ENCODE results near the gene WAS.
"Not testable (repeated sequence)": the region's sequence is repeated elsewhere in the genome, so short reads cannot be mapped to it uniquely, and the experiment has no call there.

Gene WAS

GRCh38 chrX:48685416-48685815, 1.8 kb downstream of the WAS start:
- ChIA-PET CTCF (no interaction called here), POLR2A (interaction anchor here (1.1 kb wide), 1 partner anchor 9 kb away, joined by 5 read pairs; no protein-coding TSS in a partner anchor)
- no peak for DNase-seq (ENCODE audit: extremely low spot score)
- TF ChIP-seq FOXM1 (IDR thresholded peaks at IDR 0.05; ENCODE audit: borderline replicate concordance) (no peak), PKNOX1 (IDR thresholded peaks at IDR 0.05) (no peak), HDGF (IDR thresholded peaks at IDR 0.05; ENCODE audit: borderline replicate concordance) (no peak), LEF1 (IDR thresholded peaks at IDR 0.05; ENCODE audit: borderline replicate concordance) (no peak), FOXK2 (IDR thresholded peaks at IDR 0.05) (no peak), NFRKB (IDR thresholded peaks at IDR 0.05) (no peak), TARDBP (IDR thresholded peaks at IDR 0.05) (no peak), ZNF384 (IDR thresholded peaks at IDR 0.05) (no peak), L3MBTL2 (conservative IDR thresholded peaks at IDR 0.05) (no peak), CTBP1 (IDR thresholded peaks at IDR 0.05; ENCODE audit: borderline replicate concordance) (no peak), ELF4 (IDR thresholded peaks at IDR 0.05) (no peak), SUZ12 (IDR thresholded peaks at IDR 0.05) (no peak), BHLHE40 (IDR thresholded peaks at IDR 0.05; ENCODE audit: borderline replicate concordance) (no peak), SP1 (IDR thresholded peaks at IDR 0.05) (no peak), ARNT (IDR thresholded peaks at IDR 0.05) (no peak), FOXA1 (IDR thresholded peaks at IDR 0.05) (no peak)

- CTCF ChIA-PET, result no interaction called here
- no peak for DNase-seq (ENCODE audit: extremely low spot score)
- no peak for TF ChIP-seq HDGF (IDR thresholded peaks at IDR 0.05; ENCODE audit: borderline replicate concordance)
- TF ChIP-seq SUZ12 (IDR thresholded peaks at IDR 0.05), result no peak
- no peak for TF ChIP-seq FOXA1 (IDR thresholded peaks at IDR 0.05)
- no peak for TF ChIP-seq ELF4 (IDR thresholded peaks at IDR 0.05)
- no peak for TF ChIP-seq BHLHE40 (IDR thresholded peaks at IDR 0.05; ENCODE audit: borderline replicate concordance)
- TF ChIP-seq SP1 (IDR thresholded peaks at IDR 0.05), result no peak
- POLR2A ChIA-PET, result interaction anchor here (0.6 to 1.9 kb wide), 4 partner anchors 8 to 391 kb away, joined by 3 to 7 read pairs (median 3); partner anchors contain the start of genes SUV39H1 and WDR45
Measured at GRCh38 chrX:48688531-48689150, 5.0 kb downstream of the WAS start.

- CTCF ChIA-PET, result no interaction called here
- no peak for DNase-seq (ENCODE audit: extremely low spot score)
- no peak for TF ChIP-seq ZNF384 (IDR thresholded peaks at IDR 0.05)
- no peak for TF ChIP-seq BHLHE40 (IDR thresholded peaks at IDR 0.05; ENCODE audit: borderline replicate concordance)
- TF ChIP-seq FOXM1 (IDR thresholded peaks at IDR 0.05; ENCODE audit: borderline replicate concordance), result no peak
- TF ChIP-seq HDGF (IDR thresholded peaks at IDR 0.05; ENCODE audit: borderline replicate concordance), result no peak
- TF ChIP-seq NFRKB (IDR thresholded peaks at IDR 0.05), result no peak
- TF ChIP-seq SUZ12 (IDR thresholded peaks at IDR 0.05), result no peak
- TF ChIP-seq FOXK2 (IDR thresholded peaks at IDR 0.05), result no peak
- no peak for TF ChIP-seq ARNT (IDR thresholded peaks at IDR 0.05)
- TF ChIP-seq L3MBTL2 (conservative IDR thresholded peaks at IDR 0.05), result no peak
- no peak for TF ChIP-seq LEF1 (IDR thresholded peaks at IDR 0.05; ENCODE audit: borderline replicate concordance)
- no peak for TF ChIP-seq ELF4 (IDR thresholded peaks at IDR 0.05)
- POLR2A ChIA-PET, result interaction anchor here (0.6 to 1.9 kb wide), 2 partner anchors 14 to 48 kb away, joined by 3 to 7 read pairs; no protein-coding TSS in a partner anchor
Measured at GRCh38 chrX:48689208-48689920, 5.8 kb downstream of the WAS start.

GRCh38 chrX:48691746-48692145, 8.1 kb downstream of the WAS start:
- DNase-seq (ENCODE audit: extremely low spot score); POLR2A ChIA-PET; CTCF ChIA-PET: not testable (repeated sequence)

GRCh38 chrX:48694776-48695533, 11.4 kb downstream of the WAS start:
- no peak for DNase-seq (ENCODE audit: extremely low spot score)
- POLR2A ChIA-PET, result interaction anchor here (0.9 to 4.5 kb wide), 4 partner anchors 11 to 139 kb away, joined by 3 to 22 read pairs (median 4); no protein-coding TSS in a partner anchor
- CTCF ChIA-PET, result no interaction called here
- no peak for TF ChIP-seq BHLHE40 (IDR thresholded peaks at IDR 0.05; ENCODE audit: borderline replicate concordance)
- no peak for TF ChIP-seq ARNT (IDR thresholded peaks at IDR 0.05)
- TF ChIP-seq FOXK2 (IDR thresholded peaks at IDR 0.05), result no peak
- no peak for TF ChIP-seq NFRKB (IDR thresholded peaks at IDR 0.05)
- no peak for TF ChIP-seq L3MBTL2 (conservative IDR thresholded peaks at IDR 0.05)
- no peak for TF ChIP-seq LEF1 (IDR thresholded peaks at IDR 0.05; ENCODE audit: borderline replicate concordance)
- no peak for TF ChIP-seq TARDBP (IDR thresholded peaks at IDR 0.05)
- no peak for TF ChIP-seq ZNF384 (IDR thresholded peaks at IDR 0.05)
- TF ChIP-seq SUZ12 (IDR thresholded peaks at IDR 0.05), result no peak
- TF ChIP-seq FOXM1 (IDR thresholded peaks at IDR 0.05; ENCODE audit: borderline replicate concordance), result no peak
- TF ChIP-seq HDGF (IDR thresholded peaks at IDR 0.05; ENCODE audit: borderline replicate concordance), result no peak

- TF ChIP-seq SUZ12 (IDR thresholded peaks at IDR 0.05) (no peak), BHLHE40 (IDR thresholded peaks at IDR 0.05; ENCODE audit: borderline replicate concordance) (no peak), SP1 (IDR thresholded peaks at IDR 0.05) (no peak), ARNT (IDR thresholded peaks at IDR 0.05) (no peak), PKNOX1 (IDR thresholded peaks at IDR 0.05) (no peak), ZNF384 (IDR thresholded peaks at IDR 0.05) (no peak), HDGF (IDR thresholded peaks at IDR 0.05; ENCODE audit: borderline replicate concordance) (no peak), CTBP1 (IDR thresholded peaks at IDR 0.05; ENCODE audit: borderline replicate concordance) (no peak)
- no peak for DNase-seq (ENCODE audit: extremely low spot score)
- ChIA-PET CTCF (no interaction called here), POLR2A (interaction anchor here (0.9 to 4.5 kb wide), 6 partner anchors 11 to 203 kb away, joined by 3 to 22 read pairs (median 4); partner anchors contain the start of gene PQBP1)
Measured at GRCh38 chrX:48695534-48695896, 11.9 kb downstream of the WAS start.
